PC-9 (cell line): ENCODE results near the gene ACOT2. TPM values are rescaled to one million over a fixed set of nuclear protein-coding genes. Genes with fewer than 3 reads are reported as not detected.
A peak's percentile ranks its signal among the peaks of the same experiment; 100 is the strongest.
"Not testable (repeated sequence)": the region's sequence is repeated elsewhere in the genome, so short reads cannot be mapped to it uniquely, and the experiment has no call there.

ENCODE experiments used
- BruUV-seq: library from RNA; stranded (reverse); fragments of 400-500 nt; replicated peaks from 2 replicates; lab custom pipeline; 2021; lab: Mats Ljungman, UMichigan
- CTCF ChIA-PET: fragments of 300-600 bp; sonication (Branson Sonifier 250); formaldehyde crosslinking; loops from one replicate; lab custom pipeline; 2022; ENCODE audit warnings: antibody characterized with exemption; lab: Charles Lee
- POLR2A ChIA-PET: fragments of 300-600 bp; sonication (Branson Sonifier 250); formaldehyde crosslinking; loops from one replicate; lab custom pipeline; 2022; ENCODE audit warnings: antibody characterized with exemption; ENCODE audit not compliant: unreplicated experiment; lab: Charles Lee
- DNase-seq, 2 experiments: peaks; one replicate each; pipeline versions ENCODE4 v3.0.0 to v3.0.0-alpha.2; 2015 to 2022; ENCODE audit warnings: mixed read lengths in 1 of 2
- H2AFZ ChIP-seq: fragments of 200-600 bp; sonication (generic); 2 replicates; pipeline ENCODE4 v1.8.1; 2017; ENCODE audit warnings: antibody characterized with exemption
- H3F3A ChIP-seq: fragments of 200-600 bp; sonication (generic); 2 replicates; pipeline ENCODE4 v1.8.1; 2017; ENCODE audit warnings: antibody characterized with exemption, mild to moderate bottlenecking, low read depth; ENCODE audit not compliant: insufficient read depth
- H3K27ac ChIP-seq: fragments of 200-600 bp; sonication (generic); 2 replicates; pipeline ENCODE4 v1.6.1; 2016; ENCODE audit warnings: mixed run types
- H3K27me3 ChIP-seq: fragments of 200-600 bp; sonication (generic); 2 replicates; pipeline ENCODE4 v1.6.1; 2016; ENCODE audit warnings: low read depth, mixed run types; ENCODE audit not compliant: insufficient read depth
- H3K36me3 ChIP-seq: fragments of 200-600 bp; sonication (generic); 2 replicates; pipeline ENCODE4 v1.6.1; 2016; ENCODE audit warnings: low read depth, mixed run types
- H3K4me1 ChIP-seq: fragments of 200-600 bp; sonication (generic); replicated peaks from 2 replicates; pipeline ENCODE4 v1.6.1; 2016; ENCODE audit warnings: mixed run types; ENCODE audit not compliant: insufficient read depth
- H3K4me2 ChIP-seq: fragments of 200-600 bp; sonication (generic); 2 replicates; pipeline ENCODE4 v1.6.1; 2017; ENCODE audit warnings: mixed run types
- H3K4me3 ChIP-seq: fragments of 200-600 bp; sonication (generic); 2 replicates; pipeline ENCODE4 v1.6.1; 2016; ENCODE audit warnings: mixed run types
- H3K79me2 ChIP-seq: fragments of 200-600 bp; sonication (generic); 2 replicates; pipeline ENCODE4 v1.6.1; 2017; ENCODE audit warnings: low read depth, mixed run types
- H3K9me2 ChIP-seq: fragments of 200-600 bp; sonication (generic); 2 replicates; pipeline ENCODE4 v1.8.1; 2017; ENCODE audit warnings: mild to moderate bottlenecking; ENCODE audit not compliant: insufficient read depth
- H3K9me3 ChIP-seq: fragments of 200-600 bp; sonication (generic); 2 replicates; pipeline ENCODE4 v1.8.1; 2016; ENCODE audit warnings: low read depth; ENCODE audit not compliant: insufficient read depth
- H4K20me1 ChIP-seq: fragments of 200-600 bp; sonication (generic); 2 replicates; pipeline ENCODE4 v1.8.1; 2017; ENCODE audit not compliant: insufficient read depth
- CTCF ChIP-seq: fragments of 200-600 bp; sonication (generic); conservative IDR thresholded peaks from 2 replicates; pipeline ENCODE4 v1.6.1; 2017; ENCODE audit warnings: mixed run types, antibody characterized with exemption, mild to moderate bottlenecking, moderate library complexity
- EZH2 ChIP-seq: fragments of 200-600 bp; sonication (generic); IDR thresholded peaks from 2 replicates; pipeline ENCODE4 v1.8.0; 2017; ENCODE audit warnings: antibody characterized with exemption, low read depth
- intact Hi-C: fragments of 100-400 bp; cut with micrococcal nuclease; formaldehyde crosslinking; loops from one replicate; pipeline ENCODE4 v1.10.0; 2022; ENCODE audit not compliant: unreplicated experiment
- total RNA-seq: library from RNA; stranded (reverse); gene quantifications from 2 replicates; pipeline ENCODE4 v1.2.3, GENCODE V29; 2021

The ACOT2 gene
- total RNA-seq, 1 experiment from 2014 or later: 7.2 TPM

- H3K79me2 ChIP-seq, H3K36me3 ChIP-seq, H3K4me3 ChIP-seq, H3K9me3 ChIP-seq, CTCF ChIA-PET, H2AFZ ChIP-seq, DNase-seq, intact Hi-C loops, BruUV-seq, H3K27me3 ChIP-seq, H3K9me2 ChIP-seq, H4K20me1 ChIP-seq, POLR2A ChIA-PET: not testable (repeated sequence)
- Histone ChIP-seq H3K27ac (0 out of 2 replicates have a peak overlapping the region, but pooled peaks have one; percentile 19), H3K4me1 (peaks cover 26% of the 10 kb centered on the region), H3K4me2 (0 out of 2 replicates have a peak overlapping the region, but pooled peaks have one; percentile 23), H3F3A (peaks cover 17% of the 10 kb centered on the region; the same call in 1 of the 2 replicates)
These were observed 5.2 kb downstream of the ACOT2 start for GRCh38 chr14:73574251-73574650.

GRCh38 chr14:73576391-73576790 lies 7.4 kb downstream of the ACOT2 start:
- ChIA-PET POLR2A (interaction anchor here (0.6 kb wide), 2 partner anchors 17 to 23 kb away, joined by 4 to 10 read pairs; no protein-coding TSS in a partner anchor), CTCF (no interaction called here)
- Histone ChIP-seq H3K9me2 (no peaks in the 10 kb centered on the region), H3K9me3 (no peaks in the 10 kb centered on the region), H3F3A (0 out of 2 replicates have a peak, but pooled peaks cover 7% of the 10 kb centered on the region), H4K20me1 (no peaks in the 10 kb centered on the region), H2AFZ (no peak overlapping the region), H3K4me3 (no peak overlapping the region), H3K79me2 (no peaks in the 10 kb centered on the region), H3K27ac (no peak overlapping the region), H3K4me1 (peaks cover 18% of the 10 kb centered on the region), H3K36me3 (no peaks in the 10 kb centered on the region; the same call in 1 of the 2 replicates), H3K4me2 (no peak overlapping the region), H3K27me3 (no peaks in the 10 kb centered on the region)
- peak in 1 of 2 experiments; percentile 48 for DNase-seq
- intact Hi-C loops: no loop called here
- no TSS peak for BruUV-seq
- TF ChIP-seq CTCF (no peak), EZH2 (no peak)

DNA sequence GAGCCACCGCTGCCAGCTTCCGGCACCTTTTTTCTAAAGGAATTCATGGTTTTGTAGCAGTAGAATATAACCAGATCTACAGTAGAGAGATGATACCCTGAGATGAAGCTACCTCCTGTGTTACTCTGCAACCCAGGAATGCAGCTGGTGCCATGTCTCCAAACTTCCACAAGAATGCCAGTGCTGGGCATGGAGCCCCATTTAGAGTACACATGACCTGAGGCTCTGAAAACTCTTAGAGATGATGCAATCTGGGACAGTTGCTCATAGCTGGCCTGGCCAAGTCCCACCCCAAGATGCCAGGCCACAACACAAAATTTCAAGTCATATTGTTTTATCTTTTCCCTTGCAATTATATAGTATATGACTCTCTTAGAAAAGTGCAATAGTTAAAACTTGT lies 8.2 kb downstream of the ACOT2 start:
- not testable (repeated sequence) for BruUV-seq
- POLR2A ChIA-PET: interaction anchor here (0.6 kb wide), 1 partner anchor 22 kb away, joined by 4 read pairs; no protein-coding TSS in a partner anchor

GRCh38 chr14:73582102-73582979 lies 13.3 kb downstream of the ACOT2 start:
- H3K36me3 ChIP-seq, DNase-seq, BruUV-seq, H3K27ac ChIP-seq, POLR2A ChIA-PET, H3F3A ChIP-seq, H4K20me1 ChIP-seq, H3K4me3 ChIP-seq, H3K4me2 ChIP-seq, H3K9me3 ChIP-seq, H2AFZ ChIP-seq, intact Hi-C loops, H3K4me1 ChIP-seq, H3K27me3 ChIP-seq, H3K9me2 ChIP-seq, H3K79me2 ChIP-seq, CTCF ChIA-PET: not testable (repeated sequence)

More for the DNA sequence above, 8.2 kb downstream of the ACOT2 start:
- H3K27ac ChIP-seq, H3K27me3 ChIP-seq, H3K4me3 ChIP-seq, H3K36me3 ChIP-seq, H2AFZ ChIP-seq, H3K4me2 ChIP-seq, H3F3A ChIP-seq, H3K9me3 ChIP-seq, DNase-seq, H4K20me1 ChIP-seq, intact Hi-C loops, H3K9me2 ChIP-seq, H3K79me2 ChIP-seq: not testable (repeated sequence)
- CTCF ChIA-PET: interaction anchor here (0.7 kb wide), 1 partner anchor 210 kb away, joined by 4 read pairs; no protein-coding TSS in a partner anchor
- peaks cover 18% of the 10 kb centered on the region for H3K4me1 ChIP-seq
